AG09309 (cell line): ENCODE measurements around the gene DNMT3A.

Experiments
- DNase-seq: peaks from one replicate; pipeline ENCODE4 v3.0.0-alpha.2; 2010; ENCODE audit warnings: low read depth
- H3K4me3 ChIP-seq: 2 replicates; pipeline ENCODE4 v1.5.1; 2011; ENCODE audit warnings: mild to moderate bottlenecking, low read depth, low read length, moderate library complexity; ENCODE audit not compliant: control insufficient read depth
- CTCF ChIP-seq: IDR thresholded peaks from 2 replicates; pipeline ENCODE4 v1.5.1; 2011; ENCODE audit warnings: mild to moderate bottlenecking, low read depth, low read length, inconsistent platforms; ENCODE audit not compliant: insufficient read depth, control insufficient read depth; ENCODE audit errors: missing control alignments

The DNMT3A gene

GRCh38 chr2:25251422-25252273 lies 90.1 kb downstream of the DNMT3A start:
- TF ChIP-seq CTCF, result no peak
- no peak for DNase-seq
- H3K4me3 ChIP-seq, result peak overlapping the region; percentile 41

- H3K4me3 ChIP-seq, result no peak overlapping the region; the same call in 1 of the 2 replicates
- DNase-seq, result no peak
- no peak for TF ChIP-seq CTCF
Measured at GRCh38 chr2:25251071-25251421, 90.7 kb downstream of the DNMT3A start.

GRCh38 chr2:25250331-25251070 lies 91.2 kb downstream of the DNMT3A start:
- H3K4me3 ChIP-seq, result no peak overlapping the region
- peak; percentile 14 for DNase-seq

GRCh38 chr2:25249785-25250184 lies 91.9 kb downstream of the DNMT3A start:
- TF ChIP-seq CTCF, result no peak
- H3K4me3 ChIP-seq, result no peak overlapping the region
- DNase-seq, result no peak

More at GRCh38 chr2:25250331-25251070, 91.2 kb downstream of the DNMT3A start:
- TF ChIP-seq CTCF, result no peak

GRCh38 chr2:25247792-25248512 lies 93.8 kb downstream of the DNMT3A start:
- no peak overlapping the region for H3K4me3 ChIP-seq
- TF ChIP-seq CTCF, result no peak
- DNase-seq, result no peak

GRCh38 chr2:25246558-25247290 lies 95.0 kb downstream of the DNMT3A start:
- no peak for TF ChIP-seq CTCF
- DNase-seq, result no peak

More at GRCh38 chr2:25246558-25247290, 95.0 kb downstream of the DNMT3A start:
- no peak overlapping the region for H3K4me3 ChIP-seq
